Activated CD8-positive, alpha-beta memory T cell treated with anti-CD3 and anti-CD28 coated beads, Interleukin-2, amount 10 ng/mL, durations not matched to agents 7 days and 5 days (primary cell): ENCODE data around the gene TMEM184B. TPM values are rescaled to one million over a fixed set of nuclear protein-coding genes. Genes with fewer than 3 reads are reported as not detected.

ENCODE experiments used
- ATAC-seq: fragments of 150-1000 bp; cut with Tn5 transposase; one replicate; pipeline ENCODE4 v1.10.0; 2021; ENCODE audit warnings: moderate library complexity
- CTCF ChIA-PET: fragments of 350-600 bp; sonication (Branson Sonifier 250); formaldehyde crosslinking; loops from one replicate; lab custom pipeline; 2021; ENCODE audit warnings: antibody characterized with exemption; lab: Charles Lee
- DNase-seq: peaks from one replicate; pipeline ENCODE4 v3.0.0-alpha.2; 2020
- H3K27ac Mint-ChIP-seq: one replicate; pipeline ENCODE4 v1.8.0; 2021; ENCODE audit warnings: mild to moderate bottlenecking, mixed read lengths
- H3K27me3 Mint-ChIP-seq: one replicate; pipeline ENCODE4 v1.8.0; 2021; ENCODE audit warnings: mixed read lengths
- H3K36me3 Mint-ChIP-seq: one replicate; pipeline ENCODE4 v1.8.0; 2021; ENCODE audit warnings: mild to moderate bottlenecking, mixed read lengths
- H3K4me1 Mint-ChIP-seq: one replicate; pipeline ENCODE4 v1.8.0; 2021; ENCODE audit warnings: mixed read lengths
- H3K4me3 Mint-ChIP-seq: one replicate; pipeline ENCODE4 v1.8.0; 2021; ENCODE audit warnings: mild to moderate bottlenecking, moderate library complexity, mixed read lengths
- H3K9me3 Mint-ChIP-seq: one replicate; pipeline ENCODE4 v1.8.0; 2022; ENCODE audit warnings: low read depth, mixed read lengths
- total RNA-seq, 2 experiments: library from RNA; stranded (reverse); gene quantifications; one replicate each; pipeline ENCODE4 v1.2.3, GENCODE V29; 2021

Gene TMEM184B
- total RNA-seq, 2 experiments from 2014 or later, result 29.8 to 35.5 TPM

DNA sequence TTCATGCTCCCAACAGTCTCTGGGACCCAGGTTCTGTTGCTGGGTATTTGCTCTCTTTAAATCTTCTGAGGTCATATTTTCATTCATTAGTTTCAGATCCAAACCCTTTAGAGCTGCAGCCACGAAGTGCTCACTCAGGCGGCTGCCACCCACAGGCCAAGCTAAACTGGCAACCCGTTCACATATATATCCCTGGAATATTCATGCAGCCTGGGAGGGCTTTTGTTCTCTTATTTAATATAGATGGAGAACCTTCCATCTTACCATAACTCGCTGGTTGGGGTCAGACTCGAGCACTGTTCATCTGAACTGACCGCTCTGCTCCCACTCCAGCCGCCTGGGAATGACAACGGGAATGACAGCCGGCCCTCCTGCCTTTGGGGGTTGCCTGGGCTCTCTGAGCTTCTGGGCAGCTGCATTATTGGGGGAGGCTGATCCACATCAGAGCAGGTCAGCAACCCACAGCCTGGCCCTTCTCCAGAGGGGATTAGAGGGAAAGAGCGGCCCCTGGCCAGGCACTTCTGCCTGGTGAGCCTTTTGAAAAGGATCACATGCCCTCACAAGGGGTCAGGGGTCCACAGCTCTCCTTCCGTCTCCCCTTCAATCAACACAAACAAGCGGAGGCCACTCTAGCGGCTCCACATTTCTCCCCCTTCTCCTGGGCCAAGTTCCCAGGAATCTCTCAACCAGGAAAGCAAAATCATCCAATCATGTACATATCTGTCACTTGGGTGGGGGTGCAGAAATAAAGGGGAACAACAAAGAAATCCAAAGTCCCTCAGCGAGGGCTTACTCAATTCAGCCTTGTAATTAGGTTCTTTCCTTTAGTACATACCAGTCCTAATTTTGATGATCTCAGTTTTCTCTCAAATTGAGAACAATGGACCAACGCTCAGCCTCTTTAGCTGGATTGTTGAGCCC is 11.8 kb downstream of the TMEM184B start:
- CTCF ChIA-PET, result interaction anchor here (0.9 to 1.6 kb wide), 2 partner anchors 9 to 92 kb away, joined by 3 to 4 read pairs; no protein-coding TSS in a partner anchor
- Mint-ChIP-seq H3K27ac (peak overlapping the region; percentile 80), H3K4me1 (peaks cover 20% of the 10 kb centered on the region), H3K36me3 (no peaks in the 10 kb centered on the region), H3K27me3 (no peaks in the 10 kb centered on the region), H3K9me3 (no peaks in the 10 kb centered on the region), H3K4me3 (no peak overlapping the region)
- ATAC-seq (no peak), DNase-seq (no peak)

DNA sequence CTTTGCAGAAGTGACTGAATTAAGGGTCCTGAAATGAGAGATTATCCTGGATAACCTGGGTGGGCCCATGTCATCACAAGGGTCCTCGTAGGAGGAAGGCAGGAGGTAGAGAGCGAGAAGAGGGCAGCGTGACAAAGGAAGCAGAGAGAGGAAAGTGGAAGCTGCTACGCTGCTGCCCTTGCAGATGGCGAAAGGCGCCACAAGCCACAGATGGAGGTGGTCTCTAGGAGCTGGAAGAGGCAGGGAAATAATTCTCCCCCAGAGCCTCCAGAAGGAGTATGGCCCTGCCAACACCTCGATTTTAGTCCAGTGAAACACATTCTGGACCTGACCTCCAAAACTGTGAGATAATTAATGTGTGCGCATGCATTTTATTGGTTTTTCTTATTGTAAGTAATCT is 13.4 kb downstream of the TMEM184B start:
- peaks cover 19% of the 10 kb centered on the region for H3K4me1 Mint-ChIP-seq
- H3K9me3 Mint-ChIP-seq, result no peaks in the 10 kb centered on the region
- no peak for DNase-seq
- CTCF ChIA-PET, result interaction anchor here (1.4 kb wide), 1 partner anchor 207 kb away, joined by 3 read pairs; no protein-coding TSS in a partner anchor
- no peak overlapping the region for H3K27ac Mint-ChIP-seq
- H3K36me3 Mint-ChIP-seq, result no peaks in the 10 kb centered on the region
- no peaks in the 10 kb centered on the region for H3K27me3 Mint-ChIP-seq
- ATAC-seq, result no peak
- no peak overlapping the region for H3K4me3 Mint-ChIP-seq

DNA sequence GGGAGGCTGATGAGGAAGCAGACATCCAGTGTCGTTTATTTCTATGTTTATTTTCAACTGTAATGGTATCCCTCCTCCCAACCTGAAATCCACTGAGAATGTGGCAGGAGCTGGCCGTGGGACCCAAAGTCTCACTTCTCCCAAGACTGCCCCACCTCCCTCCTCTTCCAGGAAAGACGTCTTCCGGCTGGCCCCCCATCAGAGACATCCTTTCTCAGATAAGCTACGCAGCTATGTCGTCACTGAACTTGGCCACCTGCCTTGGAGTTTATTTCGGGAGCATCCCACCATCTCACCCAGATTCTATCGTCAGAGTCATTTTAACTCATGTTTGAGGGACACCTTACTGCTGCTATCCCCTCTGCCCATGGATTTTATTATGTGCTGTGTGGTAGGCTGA is 13.9 kb downstream of the TMEM184B start:
- Mint-ChIP-seq H3K4me1 (peaks cover 19% of the 10 kb centered on the region), H3K36me3 (no peaks in the 10 kb centered on the region), H3K27me3 (no peaks in the 10 kb centered on the region), H3K9me3 (no peaks in the 10 kb centered on the region), H3K4me3 (no peak overlapping the region), H3K27ac (no peak overlapping the region)
- ATAC-seq, result no peak
- DNase-seq, result no peak
- CTCF ChIA-PET, result interaction anchor here (1.2 to 1.4 kb wide), 2 partner anchors 157 to 206 kb away, joined by 3 read pairs; no protein-coding TSS in a partner anchor

DNA sequence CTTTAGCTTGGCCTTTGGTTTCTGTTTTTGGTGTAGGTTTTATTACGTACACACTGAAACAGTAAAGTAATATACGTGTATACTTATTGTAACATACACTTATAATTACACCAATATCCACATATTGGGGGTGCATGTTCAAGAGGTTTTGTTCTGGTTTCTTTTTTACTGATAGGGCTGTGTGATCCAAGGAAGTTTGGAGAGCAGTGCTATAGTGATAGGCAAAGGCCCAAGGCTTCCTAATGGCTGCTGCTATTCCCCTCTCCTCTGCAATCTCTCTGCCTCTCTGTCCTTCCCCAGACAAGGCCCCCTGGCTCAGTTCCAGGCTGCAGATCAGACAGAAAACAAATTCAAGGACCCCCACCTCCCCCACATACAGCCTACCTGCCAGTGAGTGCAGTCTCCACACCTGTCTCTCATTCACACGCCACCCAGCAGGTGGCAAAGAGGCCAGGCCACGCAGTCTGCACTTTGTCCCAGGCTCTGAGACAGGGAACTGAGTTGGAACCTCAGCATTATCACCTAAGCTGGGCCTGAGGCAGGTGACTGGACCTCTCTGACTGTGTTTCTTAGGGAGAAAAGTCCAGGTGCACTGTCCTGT is 15.1 kb downstream of the TMEM184B start:
- CTCF ChIA-PET, result interaction anchor here (0.7 to 1.4 kb wide), 3 partner anchors 95 to 205 kb away, joined by 3 to 4 read pairs (median 3); no protein-coding TSS in a partner anchor
- no peak overlapping the region for H3K4me3 Mint-ChIP-seq
- H3K4me1 Mint-ChIP-seq, result peaks cover 18% of the 10 kb centered on the region
- DNase-seq, result no peak
- ATAC-seq, result no peak
- no peaks in the 10 kb centered on the region for H3K27me3 Mint-ChIP-seq
- no peaks in the 10 kb centered on the region for H3K9me3 Mint-ChIP-seq
- H3K36me3 Mint-ChIP-seq, result no peaks in the 10 kb centered on the region
- H3K27ac Mint-ChIP-seq, result no peak overlapping the region

DNA sequence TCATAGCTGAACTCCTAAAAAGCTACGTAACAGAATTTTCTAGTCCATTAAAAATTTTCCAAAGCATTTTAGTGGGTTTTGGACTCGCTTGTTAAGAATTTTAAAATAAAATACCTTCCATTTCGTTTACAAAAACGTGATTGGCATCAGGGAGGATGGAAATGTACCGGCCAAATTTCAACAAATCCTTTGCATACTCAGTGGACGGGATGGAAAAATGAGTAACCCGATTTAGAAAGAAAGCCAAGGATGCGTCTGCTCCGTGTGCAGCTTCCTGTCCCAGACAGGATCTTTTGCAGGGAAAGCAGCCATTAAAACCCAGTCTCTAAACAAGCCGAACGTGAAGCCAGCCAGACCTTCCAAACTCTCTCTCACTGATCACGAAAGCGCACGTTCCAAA is 15.6 kb downstream of the TMEM184B start:
- Mint-ChIP-seq H3K36me3 (no peaks in the 10 kb centered on the region), H3K4me1 (peaks cover 16% of the 10 kb centered on the region), H3K27me3 (no peaks in the 10 kb centered on the region), H3K27ac (no peak overlapping the region), H3K9me3 (no peaks in the 10 kb centered on the region), H3K4me3 (no peak overlapping the region)
- CTCF ChIA-PET, result interaction anchor here (0.7 kb wide), 1 partner anchor 96 kb away, joined by 4 read pairs; no protein-coding TSS in a partner anchor
- DNase-seq (no peak), ATAC-seq (no peak)

DNA sequence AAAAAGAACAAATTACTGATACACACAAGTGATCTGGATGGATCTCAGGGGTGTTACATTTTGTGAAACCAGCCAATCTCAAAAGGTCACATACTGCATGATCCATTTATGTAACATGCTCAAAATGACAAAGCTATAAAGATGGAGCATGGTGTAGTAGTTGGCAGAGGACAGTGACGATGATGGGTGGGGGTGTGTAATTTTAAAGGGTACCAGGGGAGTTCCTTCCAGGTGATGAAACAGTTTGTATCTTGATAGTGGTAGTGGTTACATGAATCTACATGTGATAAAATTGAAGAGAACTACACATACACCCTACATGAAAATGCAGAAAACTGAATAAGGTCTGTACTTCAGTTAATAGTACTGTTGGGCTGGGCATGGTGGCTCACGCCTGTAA is 17.1 kb downstream of the TMEM184B start:
- CTCF ChIA-PET, result no interaction called here
- H3K9me3 Mint-ChIP-seq, result no peaks in the 10 kb centered on the region
- DNase-seq, result no peak

DNA sequence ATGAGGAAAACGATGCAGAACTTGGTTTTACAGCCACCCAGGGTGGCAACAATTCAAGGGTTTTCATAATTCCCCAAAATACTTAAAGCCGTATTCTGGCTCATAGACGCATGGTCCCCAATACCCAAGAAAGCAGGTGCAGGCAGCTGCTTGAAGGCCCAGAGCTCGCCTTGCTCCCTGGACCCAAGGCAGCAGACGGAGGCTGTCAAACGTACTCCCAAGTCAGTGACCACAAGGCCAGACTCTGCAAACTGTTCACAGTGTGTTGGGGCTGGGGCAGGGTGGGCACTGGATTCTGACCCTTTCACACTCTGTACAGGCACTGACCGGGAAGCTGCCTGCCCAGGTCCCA is 21.5 kb downstream of the TMEM184B start:
- H3K4me1 Mint-ChIP-seq, result no peaks in the 10 kb centered on the region
- H3K27ac Mint-ChIP-seq, result no peak overlapping the region
- H3K27me3 Mint-ChIP-seq, result no peaks in the 10 kb centered on the region
- H3K4me3 Mint-ChIP-seq, result no peak overlapping the region
- no peak for DNase-seq
- no peaks in the 10 kb centered on the region for H3K9me3 Mint-ChIP-seq
- CTCF ChIA-PET, result no interaction called here
- peaks cover 2% of the 10 kb centered on the region for H3K36me3 Mint-ChIP-seq
- ATAC-seq, result no peak

More for the DNA sequence above, 17.1 kb downstream of the TMEM184B start:
- Mint-ChIP-seq H3K4me3 (no peak overlapping the region), H3K27me3 (no peaks in the 10 kb centered on the region), H3K4me1 (peaks cover 7% of the 10 kb centered on the region), H3K36me3 (no peaks in the 10 kb centered on the region), H3K27ac (no peak overlapping the region)
- no peak for ATAC-seq

DNA sequence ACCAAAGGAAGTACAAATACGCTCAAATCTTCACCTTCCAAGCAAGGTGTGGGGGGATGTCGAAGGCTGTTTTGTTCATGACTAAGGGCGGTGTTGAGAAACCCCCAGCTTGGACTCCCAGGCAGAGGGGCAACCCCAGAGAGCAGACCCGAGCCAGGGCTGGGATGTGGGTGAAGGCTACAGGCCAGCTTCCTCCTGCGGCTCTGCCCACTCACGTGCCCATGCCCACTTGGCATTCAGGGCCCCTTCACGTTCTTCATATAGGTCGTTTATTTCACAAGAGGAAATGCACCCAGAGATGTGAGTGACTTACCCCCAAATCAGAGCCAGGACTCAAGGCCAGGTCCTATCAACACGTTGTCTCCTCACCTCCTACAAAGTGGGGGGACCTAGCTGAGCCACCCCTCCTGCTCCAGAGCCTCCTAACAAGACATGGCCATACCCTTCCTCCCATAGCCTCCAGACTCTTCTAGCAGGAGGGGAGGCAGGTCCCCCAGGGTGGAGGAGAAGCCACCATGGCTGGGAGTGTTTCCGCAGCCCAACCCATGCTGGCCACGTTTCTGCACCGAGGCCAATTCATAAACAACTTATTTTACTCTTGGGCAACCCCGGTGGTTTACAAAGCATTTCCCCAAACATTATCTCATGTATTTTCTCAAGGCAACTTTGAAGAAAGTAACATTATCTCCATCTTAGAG is 22.0 kb downstream of the TMEM184B start:
- Mint-ChIP-seq H3K9me3 (no peaks in the 10 kb centered on the region), H3K36me3 (peaks cover 3% of the 10 kb centered on the region), H3K4me1 (no peaks in the 10 kb centered on the region), H3K27me3 (no peaks in the 10 kb centered on the region), H3K4me3 (no peak overlapping the region), H3K27ac (no peak overlapping the region)
- DNase-seq (no peak), ATAC-seq (no peak)
- CTCF ChIA-PET, result interaction anchor here (0.8 kb wide), 1 partner anchor 198 kb away, joined by 3 read pairs; no protein-coding TSS in a partner anchor

DNA sequence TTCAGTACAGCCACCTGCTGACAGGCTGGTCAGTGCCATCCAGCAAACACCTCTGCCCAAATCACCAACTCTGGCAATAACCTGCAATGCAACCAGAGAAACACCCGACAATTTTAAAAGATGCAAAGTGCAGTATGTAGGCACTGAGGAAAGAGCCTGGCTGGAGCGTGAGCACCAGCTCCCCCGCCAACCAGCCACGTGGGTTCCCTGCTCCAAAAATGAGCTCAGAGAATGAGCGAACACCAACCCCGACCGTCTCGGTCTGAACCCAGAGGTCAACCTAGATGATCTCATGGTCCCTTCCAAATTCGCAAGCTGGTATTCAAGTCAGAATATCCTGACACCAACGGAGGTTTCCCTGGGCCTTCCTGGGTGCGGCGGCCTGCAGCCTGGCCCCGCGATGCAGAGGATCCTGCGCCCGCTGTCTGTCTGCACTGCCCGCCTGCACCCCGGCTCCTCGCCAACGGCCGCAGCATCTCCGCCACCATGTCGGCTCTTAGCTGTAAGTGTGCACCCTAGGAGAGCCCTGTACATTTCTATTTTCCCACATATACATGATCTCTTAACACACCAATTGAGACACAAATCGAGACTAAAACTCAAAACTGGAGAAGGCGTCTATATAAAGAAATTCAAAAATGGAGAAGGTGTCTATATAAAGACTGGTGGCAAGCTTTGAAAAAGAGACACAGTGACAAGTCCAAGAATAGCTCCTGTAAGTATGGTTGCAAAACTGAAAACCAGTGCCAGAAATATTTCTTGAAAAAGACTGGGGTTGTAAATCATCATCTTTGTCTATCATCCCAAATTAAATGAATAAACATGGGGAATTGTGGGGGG is 22.8 kb downstream of the TMEM184B start:
- H3K4me1 Mint-ChIP-seq, result no peaks in the 10 kb centered on the region
- no peaks in the 10 kb centered on the region for H3K27me3 Mint-ChIP-seq
- H3K36me3 Mint-ChIP-seq, result peaks cover 3% of the 10 kb centered on the region
- no peak overlapping the region for H3K27ac Mint-ChIP-seq
- CTCF ChIA-PET, result interaction anchor here (0.8 kb wide), 1 partner anchor 197 kb away, joined by 3 read pairs; no protein-coding TSS in a partner anchor
- no peak overlapping the region for H3K4me3 Mint-ChIP-seq
- no peaks in the 10 kb centered on the region for H3K9me3 Mint-ChIP-seq
- ATAC-seq (no peak), DNase-seq (no peak)

DNA sequence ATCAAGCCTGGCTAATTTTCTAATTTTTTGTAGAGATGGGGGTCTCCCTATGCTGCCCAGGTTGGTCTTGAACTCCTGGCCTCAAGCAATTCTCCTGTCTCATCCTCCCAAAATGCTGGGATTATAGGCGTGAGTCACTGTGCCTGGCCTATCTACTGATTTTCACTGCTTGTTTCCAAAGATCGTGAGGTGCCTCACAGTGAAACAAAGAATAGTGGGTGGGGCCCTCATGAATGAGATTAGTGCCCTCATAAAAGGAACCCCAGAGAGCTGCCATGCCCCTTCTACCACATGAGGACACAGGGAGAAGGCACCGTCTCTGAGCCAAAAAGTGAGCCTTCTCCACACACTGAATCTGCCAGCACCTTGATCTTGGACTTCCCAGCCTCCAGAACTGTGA is 23.5 kb downstream of the TMEM184B start:
- no peak overlapping the region for H3K27ac Mint-ChIP-seq
- CTCF ChIA-PET, result no interaction called here
- ATAC-seq (no peak), DNase-seq (no peak)
- H3K27me3 Mint-ChIP-seq, result no peaks in the 10 kb centered on the region
- no peaks in the 10 kb centered on the region for H3K4me1 Mint-ChIP-seq
- H3K9me3 Mint-ChIP-seq, result no peaks in the 10 kb centered on the region
- H3K36me3 Mint-ChIP-seq, result peaks cover 3% of the 10 kb centered on the region
- H3K4me3 Mint-ChIP-seq, result no peak overlapping the region

DNA sequence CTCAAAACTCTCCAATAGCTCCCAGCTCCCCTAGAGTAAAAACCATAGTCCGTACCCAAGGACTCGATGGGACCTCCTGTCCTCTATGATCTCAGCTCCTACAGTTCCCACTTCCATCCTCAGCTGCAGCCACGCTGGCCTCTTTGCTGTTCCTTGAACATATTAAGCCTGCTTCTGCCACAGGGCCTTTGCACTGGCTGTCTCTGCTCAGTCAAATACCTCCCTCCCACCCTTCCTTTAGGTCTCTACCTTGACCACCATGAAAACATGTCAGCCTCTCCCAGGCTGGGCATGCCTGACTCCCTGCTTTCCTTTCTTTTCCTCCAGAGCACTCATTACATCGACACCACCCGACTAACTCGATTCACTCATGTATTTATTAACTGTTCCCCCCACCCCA is 24.5 kb downstream of the TMEM184B start:
- peaks cover 5% of the 10 kb centered on the region for H3K36me3 Mint-ChIP-seq
- no peaks in the 10 kb centered on the region for H3K4me1 Mint-ChIP-seq
- H3K9me3 Mint-ChIP-seq, result no peaks in the 10 kb centered on the region
- no peak overlapping the region for H3K4me3 Mint-ChIP-seq
- no peak for DNase-seq
- H3K27ac Mint-ChIP-seq, result no peak overlapping the region
- ATAC-seq, result no peak
- CTCF ChIA-PET, result interaction anchor here (0.6 kb wide), 1 partner anchor 48 kb away, joined by 3 read pairs; no protein-coding TSS in a partner anchor
- H3K27me3 Mint-ChIP-seq, result no peaks in the 10 kb centered on the region

DNA sequence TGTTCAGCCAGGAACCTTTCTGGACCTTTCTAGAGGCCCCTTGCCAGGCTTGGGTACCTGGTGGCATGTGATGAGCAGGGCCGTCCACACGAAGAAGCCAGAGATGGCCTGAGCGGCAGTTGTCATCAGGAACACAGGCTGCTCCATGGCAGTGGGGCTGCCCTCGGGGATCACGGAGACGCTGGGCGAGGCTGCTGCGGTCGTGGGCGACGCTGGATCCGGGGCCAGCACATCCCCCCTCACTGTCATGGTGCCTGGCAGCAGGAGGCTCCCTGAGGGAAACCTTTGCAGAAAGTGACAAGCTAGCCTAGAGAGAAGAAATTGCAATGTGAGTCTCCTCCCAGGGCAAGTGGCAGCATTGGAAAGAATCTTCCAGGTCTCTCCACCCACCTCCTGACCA is 25.1 kb downstream of the TMEM184B start:
- Mint-ChIP-seq H3K9me3 (no peaks in the 10 kb centered on the region), H3K4me3 (no peak overlapping the region), H3K36me3 (peaks cover 5% of the 10 kb centered on the region), H3K27ac (no peak overlapping the region), H3K27me3 (no peaks in the 10 kb centered on the region), H3K4me1 (no peaks in the 10 kb centered on the region)
- DNase-seq, result no peak
- CTCF ChIA-PET, result interaction anchor here (0.6 kb wide), 1 partner anchor 49 kb away, joined by 3 read pairs; no protein-coding TSS in a partner anchor
- no peak for ATAC-seq
